ENCODE measurements around the gene SDK1.

SDK1 gene

DNA sequence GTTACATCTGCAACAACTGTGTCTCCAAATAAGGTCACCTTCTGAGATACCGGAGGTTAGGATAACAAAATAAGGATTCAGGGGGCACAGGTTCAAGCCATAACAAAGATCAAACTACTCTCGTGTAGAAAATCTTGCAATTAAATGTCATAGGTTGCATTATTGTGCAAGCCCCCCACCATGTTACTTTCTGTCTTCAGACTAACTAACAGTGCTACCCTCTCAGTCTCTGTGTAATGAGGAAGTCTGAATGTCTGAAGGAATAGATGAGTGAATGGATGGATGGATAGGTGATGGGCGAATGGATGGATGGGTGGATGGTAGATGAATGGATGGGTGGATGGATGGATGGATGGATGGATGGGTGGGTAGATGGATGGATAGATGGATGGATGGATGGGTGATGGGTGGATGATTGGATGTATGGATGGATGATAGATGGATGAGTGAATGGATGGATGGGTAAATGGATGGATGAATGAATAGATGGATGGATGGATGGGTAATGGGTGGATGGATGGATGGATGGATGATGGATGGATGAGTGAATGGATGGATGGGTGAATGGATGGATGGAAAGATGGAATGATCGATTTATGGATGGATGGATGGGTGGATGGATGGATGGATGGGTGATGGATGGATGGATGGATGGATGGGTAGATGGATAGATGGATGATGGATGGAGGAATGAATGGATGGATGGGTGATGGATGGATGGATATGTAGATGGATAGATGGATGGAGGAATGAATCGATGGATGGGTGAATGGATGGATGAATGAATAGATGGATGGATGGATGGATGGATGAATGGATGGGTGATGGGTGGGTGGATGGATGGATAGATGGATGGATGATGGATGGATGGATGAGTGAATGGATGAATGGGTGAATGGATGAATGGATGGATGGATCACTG is 823.8 kb downstream of the SDK1 start:
- no peak for DNase-seq

DNA sequence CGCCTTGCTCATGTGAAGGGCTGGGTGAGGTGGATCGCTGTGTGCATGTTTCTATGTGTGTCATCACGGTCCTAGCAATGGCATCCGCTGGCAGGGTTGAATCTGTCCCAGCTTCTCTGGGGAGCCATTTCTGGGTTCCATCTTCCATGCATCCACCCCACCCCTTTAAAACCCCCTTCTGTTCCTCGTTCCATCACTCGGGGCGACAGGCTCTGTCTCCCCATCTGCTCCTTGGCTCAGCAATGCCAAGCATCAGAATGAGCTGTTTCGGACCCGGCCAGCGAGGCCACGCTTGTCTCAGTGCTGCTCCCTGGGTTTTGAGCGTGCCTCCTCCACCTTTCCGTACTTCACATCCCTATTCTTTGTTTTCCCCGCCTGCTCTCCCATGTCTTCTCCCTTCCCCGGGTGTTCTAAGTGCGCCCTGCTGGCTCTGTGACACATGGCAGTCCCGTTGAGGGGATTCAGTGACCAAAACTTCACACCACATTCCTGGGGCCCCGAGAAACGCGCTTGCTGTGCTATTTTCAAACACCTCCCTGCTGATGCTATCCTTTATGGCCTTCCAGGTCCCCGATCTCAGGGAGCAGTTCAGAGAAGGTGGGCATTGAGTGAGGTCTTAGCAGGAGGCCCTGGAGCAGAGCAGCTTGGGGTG is 827.0 kb downstream of the SDK1 start:
- no peak for DNase-seq

DNA sequence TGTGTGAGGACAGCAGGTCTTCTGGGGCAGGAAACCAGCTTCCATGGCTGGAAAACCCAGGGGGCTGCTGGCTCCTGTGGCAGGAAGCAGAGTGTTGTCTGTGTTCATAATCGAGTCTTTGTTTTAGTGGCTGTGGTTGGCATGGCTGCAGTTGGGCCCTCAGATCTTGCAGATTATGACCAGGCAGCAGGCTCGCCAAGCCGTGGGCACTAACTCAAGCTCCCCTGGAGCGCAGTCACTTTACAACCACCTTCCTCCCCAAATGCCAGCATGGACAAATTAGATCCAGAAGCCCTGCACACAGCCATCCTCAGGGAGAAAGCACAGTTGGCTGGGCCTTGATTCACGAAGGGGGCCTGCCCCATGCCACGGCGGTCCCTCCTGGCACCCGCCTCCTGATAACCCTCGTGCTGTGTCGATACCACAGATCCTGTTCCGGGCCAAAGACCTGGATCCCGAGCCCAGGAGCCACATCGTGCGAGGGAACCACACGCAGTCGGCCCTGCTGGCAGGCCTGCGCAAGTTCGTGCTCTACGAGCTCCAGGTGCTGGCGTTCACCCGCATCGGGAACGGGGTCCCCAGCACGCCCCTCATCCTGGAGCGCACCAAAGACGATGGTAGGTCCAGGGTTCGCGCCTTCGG is 828.5 kb downstream of the SDK1 start:
- DNase-seq: peak in 1 of 2 experiments; percentile 15

DNA sequence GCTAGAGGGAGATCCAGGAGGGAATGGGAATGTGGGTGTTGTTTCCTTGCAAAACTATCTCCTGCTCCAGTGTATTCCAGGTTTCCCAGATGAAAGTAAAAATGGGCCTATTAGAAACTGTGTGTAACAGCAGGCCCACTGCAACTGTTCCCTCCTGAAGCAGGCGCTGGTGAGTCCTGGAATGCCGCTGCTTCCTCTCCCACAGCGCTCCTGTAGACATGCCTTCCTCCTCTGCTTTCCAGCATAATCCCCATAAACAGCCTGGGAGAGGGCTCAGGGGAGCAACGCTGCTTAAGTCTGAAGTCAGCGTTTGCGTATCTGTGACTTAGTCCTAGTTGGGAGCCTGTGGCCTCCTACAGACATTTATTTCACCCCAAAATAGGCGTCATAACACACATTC is 830.0 kb downstream of the SDK1 start:
- no peak for DNase-seq

DNA sequence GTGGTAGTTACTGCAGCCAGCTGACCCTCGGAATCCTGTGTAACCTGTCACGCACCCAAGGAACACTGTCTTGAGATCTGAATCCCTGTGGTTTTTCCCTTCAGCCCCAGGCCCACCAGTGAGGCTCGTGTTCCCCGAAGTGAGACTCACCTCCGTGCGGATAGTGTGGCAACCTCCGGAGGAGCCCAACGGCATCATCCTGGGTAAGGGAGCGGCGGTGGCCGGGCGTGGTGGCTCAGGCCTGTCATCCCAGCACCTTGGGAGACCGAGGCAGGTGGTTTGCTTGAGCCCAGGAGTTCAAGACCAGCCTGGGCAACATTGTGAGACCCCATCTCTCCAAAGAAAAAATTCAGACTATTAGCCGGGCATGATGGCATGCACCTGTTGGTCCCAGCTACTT is 831.2 kb downstream of the SDK1 start:
- DNase-seq: no peak

DNA sequence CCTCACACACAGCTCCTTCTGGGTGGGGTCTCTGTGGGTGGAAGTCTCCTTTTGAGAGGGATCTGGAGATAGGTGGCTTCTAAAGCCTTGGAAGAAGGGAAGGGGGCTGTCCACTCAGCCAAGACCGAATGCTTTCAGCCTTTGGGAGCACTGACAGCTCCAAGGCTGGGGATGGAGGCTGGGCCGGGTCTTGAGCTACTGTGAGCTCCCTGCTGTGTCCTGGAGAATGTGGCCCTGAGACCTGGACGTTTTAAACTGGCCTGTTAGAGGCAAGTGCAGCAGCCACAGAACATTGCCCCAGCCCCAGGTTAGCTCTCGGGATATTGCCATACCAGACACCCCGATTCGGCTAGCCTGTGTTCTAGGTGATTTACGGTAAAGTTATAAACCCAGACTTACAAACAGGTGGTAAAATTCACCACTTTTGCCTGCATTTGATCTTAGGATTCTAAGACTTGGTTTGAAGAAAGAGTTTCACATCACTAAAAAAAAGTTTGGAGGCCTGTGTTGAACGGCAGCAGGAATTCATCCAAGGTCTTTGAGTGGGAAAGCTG is 832.5 kb downstream of the SDK1 start:
- DNase-seq: no peak

DNA sequence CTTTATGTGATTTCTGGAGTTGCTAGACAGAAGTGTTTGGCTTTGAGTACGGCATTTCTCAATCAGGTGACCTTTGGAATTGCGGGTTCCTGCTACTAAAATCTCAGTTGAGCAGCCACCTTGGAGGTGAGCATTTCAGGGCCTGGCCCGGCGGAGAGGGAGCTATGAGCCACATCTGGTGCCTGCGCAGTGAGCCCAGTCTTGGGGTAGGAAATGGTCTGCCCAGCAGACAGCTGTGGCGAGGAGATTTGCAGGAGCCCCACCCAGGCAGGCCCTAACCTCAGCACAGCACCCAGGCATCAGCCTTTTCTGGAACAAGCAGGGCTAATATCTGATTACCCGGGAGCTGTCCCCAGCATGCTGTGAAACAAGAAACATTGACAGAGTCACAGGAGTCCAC is 833.2 kb downstream of the SDK1 start:
- DNase-seq: no peak

DNA sequence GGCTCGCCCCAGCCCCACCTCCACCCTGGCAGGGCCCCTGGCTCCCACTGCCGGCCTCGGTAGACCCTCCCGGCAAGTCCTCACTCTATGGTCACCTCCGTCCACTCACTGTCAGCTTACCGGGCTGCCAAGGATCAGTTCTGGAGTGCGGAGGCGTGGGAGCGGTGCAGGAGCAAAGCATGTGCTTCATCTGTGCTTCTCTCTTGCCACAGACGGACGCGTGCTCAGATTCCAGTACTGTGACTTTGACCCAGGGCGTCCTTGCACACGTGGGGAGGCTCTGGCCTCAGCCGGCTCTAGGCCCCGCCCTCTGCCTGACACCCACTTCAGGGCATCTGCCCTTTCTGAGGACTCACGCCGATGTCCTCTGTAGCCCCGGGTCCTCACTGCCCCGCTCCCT is 833.6 kb downstream of the SDK1 start:
- no peak for DNase-seq

DNA sequence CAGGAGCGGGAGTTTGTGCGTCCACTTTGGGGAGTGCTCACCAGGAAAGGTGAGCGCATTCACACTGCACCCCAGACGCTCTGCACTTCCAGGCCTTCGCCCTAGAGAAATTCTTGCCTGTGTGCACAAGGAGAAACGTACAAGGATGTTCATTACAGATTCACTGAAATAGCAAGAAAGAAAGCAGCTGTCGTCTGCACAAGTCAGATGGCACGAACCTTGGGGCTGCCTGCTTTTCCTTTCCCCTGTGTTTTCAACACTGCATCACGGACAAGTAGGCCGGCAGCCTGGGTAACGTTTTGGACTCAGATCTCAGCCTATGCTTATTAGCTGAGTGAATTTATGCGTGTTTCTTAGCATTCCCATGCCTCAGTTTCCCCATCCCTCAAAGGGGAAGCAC is 834.2 kb downstream of the SDK1 start:
- DNase-seq: no peak

DNA sequence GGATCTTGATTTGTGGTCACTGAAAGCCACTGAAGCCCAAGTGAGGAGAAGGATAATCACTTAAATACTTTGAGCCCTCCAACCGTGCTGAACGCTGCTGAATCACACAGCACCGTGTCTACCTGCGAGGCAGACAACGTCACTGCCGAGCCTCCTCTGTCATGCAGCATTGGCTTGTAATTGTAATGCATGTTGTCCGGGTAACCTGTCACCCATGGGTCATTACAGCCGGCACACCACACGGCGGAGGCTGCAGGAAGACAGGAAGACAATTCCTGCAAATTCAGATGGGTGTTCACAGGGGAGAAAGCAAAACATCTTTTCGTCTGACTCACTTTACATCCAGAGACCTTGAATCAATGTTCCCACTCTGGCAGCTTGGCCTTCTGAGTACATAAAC is 835.0 kb downstream of the SDK1 start:
- no peak for DNase-seq

DNA sequence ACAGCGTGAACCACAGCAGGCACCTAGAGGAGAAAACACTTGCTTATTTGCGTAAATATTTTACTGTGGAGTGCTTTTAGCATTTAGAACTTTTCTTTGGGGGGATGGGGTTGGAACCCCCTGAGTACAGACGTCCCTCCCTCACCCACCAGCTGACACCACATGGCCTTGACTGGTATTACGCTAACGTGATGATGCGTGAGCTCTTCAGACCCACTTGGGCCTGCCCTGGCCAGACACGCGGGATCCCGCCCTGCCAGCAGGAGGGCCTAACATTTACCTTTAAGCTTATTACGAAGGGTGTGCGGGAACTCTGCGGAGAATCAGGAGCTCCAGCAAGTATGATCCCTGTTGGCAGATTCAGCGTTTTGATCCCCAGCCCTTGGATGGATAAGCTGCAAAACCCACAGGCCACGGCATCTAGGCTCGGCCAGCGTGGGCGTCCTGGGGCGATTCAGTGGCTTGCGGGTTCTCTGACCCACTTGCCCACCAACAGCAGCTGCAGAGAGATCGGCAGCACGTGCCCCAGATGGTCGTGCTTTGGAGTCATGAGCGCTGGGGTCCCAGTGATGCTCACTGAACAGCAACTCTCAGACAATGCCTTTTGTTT is 835.6 kb downstream of the SDK1 start:
- no peak for DNase-seq

DNA sequence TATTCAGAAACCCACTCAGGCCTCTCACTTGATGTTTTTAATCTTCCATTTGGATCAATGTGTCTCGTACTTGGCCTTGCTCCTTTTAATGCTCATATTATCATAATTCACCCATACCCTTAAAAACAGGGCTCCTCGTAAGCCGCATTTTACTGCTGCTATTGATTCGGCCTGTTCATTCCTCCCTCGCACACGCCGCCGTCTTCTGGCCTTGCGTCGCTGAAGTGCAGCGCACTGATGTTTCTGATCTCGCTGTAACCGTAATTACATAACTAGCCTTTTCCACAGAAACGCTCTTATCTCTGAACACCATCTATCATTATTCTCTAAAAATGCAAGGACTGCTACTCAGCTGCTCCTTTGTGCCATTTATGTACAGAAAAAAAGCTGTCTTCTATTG is 836.5 kb downstream of the SDK1 start:
- no peak for DNase-seq

DNA sequence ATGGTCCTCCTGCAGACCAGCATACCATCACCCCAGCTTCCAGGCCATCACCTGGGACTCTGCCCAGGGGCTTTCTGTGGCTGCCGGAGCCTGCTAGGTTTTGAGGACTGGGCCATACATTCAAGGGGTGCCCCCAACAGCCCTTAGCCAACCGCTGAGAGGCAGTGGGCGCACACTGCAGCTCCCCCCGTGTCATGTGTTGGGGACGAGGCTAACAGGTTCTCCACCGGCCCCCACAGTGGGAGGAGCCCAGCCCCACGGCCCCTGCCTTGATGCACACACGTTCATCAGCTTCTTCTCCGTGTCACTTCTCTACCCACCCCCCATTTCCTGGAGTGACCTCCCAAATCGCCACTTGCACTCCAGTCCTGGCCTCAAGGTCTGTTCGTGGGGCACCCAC is 837.8 kb downstream of the SDK1 start:
- no peak for DNase-seq

DNA sequence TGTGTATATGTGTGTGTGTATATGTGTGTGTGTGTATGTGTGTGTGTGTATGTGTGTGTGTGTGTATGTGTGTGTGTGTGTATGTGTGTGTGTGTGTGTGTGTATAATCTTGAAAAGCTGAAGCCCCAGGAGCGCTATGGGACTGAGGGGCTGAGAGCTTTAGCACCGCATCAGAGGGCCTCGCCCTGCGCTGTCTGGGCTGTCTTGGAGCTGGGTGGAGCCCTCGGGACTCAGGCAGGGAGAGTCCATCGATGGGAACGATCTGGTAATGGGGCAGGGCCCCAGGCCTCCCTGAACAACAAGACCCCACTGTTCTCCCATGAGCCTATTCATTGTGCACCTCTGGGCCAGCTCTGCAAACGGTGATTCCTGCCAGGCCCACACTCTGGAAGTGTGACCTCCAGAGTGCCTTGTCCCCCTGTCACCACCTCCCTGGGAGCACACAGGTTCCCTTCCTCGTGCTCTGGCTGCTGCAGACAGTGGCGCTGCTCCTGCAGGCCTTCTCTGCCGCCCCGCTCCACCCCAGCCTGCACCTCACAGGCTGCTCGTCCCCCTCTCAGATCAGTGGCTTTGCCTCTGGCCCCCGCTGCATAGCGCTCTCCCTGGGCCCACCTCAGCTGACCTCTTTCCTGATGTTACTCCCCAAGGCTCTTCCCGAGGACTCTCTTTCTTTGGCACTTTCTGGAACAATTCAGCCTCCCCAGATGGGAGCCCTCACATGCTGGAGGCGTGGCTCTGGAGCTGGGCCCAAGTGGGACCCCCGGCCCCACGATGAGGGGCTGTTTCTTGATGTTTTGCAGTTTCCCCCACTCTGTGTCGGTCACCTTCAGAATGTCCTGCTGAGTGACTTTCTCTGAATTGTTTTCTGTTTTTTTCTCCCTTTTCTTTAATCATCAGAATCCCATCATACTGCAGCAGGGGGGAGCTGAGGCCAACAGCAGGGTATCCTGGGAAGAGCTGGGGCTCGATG is 838.9 kb downstream of the SDK1 start:
- DNase-seq: no peak

DNA sequence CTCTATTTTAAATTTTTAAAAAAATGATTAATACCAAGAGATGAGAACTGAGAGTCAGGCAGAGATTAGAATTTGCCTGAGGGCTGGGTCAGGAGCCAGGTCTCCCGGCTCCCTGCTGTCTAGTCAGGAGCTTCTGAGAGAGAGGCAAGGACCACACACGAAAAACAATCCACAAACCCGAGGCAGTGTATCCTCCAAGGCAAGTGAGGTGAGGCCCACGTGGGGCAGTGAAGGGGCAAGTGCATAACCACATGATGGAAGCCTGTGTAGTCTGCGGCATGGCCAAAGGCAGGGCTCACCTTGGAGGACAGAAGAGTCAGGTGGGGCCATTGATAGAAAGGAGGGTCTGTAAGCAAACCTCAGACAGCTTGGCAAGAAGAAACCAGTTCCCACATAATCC is 839.9 kb downstream of the SDK1 start:
- DNase-seq: no peak

DNA sequence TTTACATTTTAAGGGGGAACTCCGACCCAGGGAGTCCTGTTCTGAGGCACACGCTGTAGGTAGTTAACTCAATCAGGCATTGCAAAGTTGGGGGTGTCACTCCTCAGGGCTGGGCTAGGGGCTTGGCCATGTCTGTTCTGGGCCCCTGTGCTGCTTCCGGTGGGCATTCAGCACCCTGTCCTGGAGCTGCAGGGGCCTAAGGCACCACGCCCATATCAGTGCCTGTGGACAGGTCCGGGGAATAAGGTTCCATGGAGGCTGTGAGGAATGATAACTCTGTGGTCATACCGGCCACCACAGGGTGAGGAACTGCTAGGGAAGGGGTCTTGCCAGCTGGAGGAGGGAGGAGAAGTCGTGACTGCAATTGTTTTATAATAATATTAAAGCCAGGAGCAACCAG is 842.0 kb downstream of the SDK1 start:
- no peak for DNase-seq

DNA sequence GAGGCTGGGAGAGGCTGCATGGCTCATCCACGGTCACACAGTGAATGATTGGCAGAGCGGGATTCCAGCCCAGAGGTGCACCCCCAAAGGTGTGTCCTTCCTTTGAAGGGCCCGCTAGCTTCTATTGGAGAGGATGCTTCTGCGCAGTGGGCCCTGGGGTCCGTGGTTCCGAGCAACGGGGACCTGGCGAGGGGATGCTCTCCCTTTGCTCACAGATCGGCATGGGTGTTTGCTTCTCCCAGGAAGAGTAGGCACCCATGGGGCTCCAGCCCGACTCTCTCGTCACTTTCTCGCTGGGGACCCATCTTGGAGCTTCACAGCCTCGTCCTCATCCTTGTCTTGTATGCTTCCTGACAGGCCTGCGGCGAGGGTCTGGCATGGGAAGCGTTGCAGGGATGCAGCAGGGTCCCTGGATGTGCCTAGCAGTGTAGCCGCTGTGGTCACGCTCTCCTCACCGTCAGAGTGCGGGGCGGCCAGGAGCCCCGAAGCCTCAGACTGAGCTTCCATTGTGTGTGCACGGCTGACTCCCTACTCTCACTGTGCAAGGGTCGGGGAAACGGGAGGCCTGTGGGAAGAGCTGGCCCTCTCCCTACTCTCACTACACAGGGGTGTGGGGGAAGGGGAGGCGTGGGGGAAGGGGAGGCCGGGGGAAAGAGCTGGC is 842.6 kb downstream of the SDK1 start:
- no peak for DNase-seq

DNA sequence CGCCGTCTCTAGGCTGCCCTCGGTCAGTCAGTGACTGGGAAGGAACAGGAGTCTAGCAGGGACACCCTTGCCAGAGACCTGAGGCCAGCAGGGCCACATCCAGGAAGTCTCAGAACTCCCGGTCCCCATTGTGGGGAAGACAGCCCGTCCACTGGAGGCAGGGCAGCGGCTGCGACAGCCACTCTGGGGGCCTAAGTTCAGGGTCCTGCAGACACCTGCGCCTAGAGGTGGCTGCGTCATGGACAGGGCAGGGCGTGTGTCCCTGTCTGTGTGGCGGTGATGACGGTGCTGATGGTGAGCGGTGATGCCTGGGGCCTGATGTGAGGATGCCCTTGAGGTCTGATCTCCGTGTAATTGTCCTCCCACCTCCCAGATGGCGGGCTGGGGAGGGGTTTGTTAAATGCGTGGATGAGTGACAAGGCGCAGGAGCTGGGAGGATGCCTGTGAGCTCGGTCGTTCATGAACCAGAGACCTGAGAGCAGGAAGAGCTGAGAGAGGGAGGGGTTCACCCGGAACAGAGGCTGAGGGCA is 843.2 kb downstream of the SDK1 start:
- DNase-seq: no peak

DNA sequence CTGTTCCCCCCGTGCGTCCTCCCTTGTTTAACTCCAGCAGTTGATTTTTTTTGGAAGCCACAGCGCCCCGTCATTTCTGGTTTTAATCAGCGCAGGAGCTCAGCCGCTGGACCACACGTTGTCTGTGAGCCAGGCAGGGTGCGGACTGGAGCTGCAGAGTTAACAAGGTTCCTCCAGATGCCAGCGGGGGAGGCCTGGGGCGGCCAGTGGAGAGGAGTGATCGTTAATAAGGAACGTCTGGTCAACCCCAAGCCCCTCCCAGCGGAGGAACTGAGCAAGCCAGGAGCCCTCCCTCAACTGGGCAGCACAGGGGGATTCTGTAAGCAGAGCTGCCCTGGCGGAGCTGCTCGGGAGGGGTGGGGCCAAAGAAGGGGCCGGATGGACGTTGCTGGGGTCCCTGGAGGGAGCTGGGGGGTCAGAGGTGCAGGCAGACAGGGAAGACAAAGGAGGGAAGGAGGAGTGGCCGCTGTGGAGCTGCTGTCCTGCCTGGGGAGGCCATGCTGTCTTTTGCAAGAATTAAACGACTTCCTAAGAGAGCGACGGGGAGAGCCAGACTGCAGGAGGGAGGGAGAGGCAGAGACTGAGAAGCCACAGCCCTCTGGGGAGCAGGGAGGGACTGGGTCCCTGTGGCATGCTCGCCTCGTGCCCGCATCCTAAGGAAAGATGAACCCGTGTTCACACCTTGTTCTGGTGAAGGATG is 843.9 kb downstream of the SDK1 start:
- DNase-seq: no peak

DNA sequence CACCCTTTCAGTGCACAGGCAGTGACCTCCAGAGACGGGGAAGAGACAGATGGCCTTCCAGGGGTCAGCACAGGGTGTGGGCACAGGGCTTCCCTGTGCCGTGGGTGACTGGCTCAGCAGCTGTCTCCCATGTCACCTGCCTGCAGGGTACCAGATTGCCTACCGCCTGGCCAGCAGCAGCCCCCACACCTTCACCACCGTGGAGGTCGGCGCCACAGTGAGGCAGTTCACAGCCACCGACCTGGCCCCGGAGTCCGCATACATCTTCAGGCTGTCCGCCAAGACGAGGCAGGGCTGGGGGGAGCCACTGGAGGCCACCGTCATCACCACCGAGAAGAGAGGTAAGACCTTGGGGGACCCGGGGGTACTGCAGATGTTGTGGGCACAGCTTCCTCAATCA is 844.5 kb downstream of the SDK1 start:
- no peak for DNase-seq

All from cerebellar nuclear complex (tissue), 1 donor.